Osteoblast (primary cell): ENCODE data around the gene HEMGN. TPM values are rescaled to one million over a fixed set of nuclear protein-coding genes. Genes with fewer than 3 reads are reported as not detected.
"Not testable (repeated sequence)": the region's sequence is repeated elsewhere in the genome, so short reads cannot be mapped to it uniquely, and the experiment has no call there.

Experiments used
- DNase-seq: peaks from one replicate; pipeline ENCODE4 v3.0.0; 2011; ENCODE audit warnings: low spot score, mixed read lengths; ENCODE audit not compliant: insufficient read length; ENCODE audit errors: missing footprints
- H2AFZ ChIP-seq: 2 replicates; pipeline ENCODE4 v1.6.0; 2011; ENCODE audit warnings: mild to moderate bottlenecking, low read length
- H3K27ac ChIP-seq: 2 replicates; pipeline ENCODE4 v1.5.1; 2011; ENCODE audit warnings: mild to moderate bottlenecking, low read depth, low read length, moderate library complexity
- H3K27me3 ChIP-seq: 2 replicates; pipeline ENCODE4 v1.6.0; 2012; ENCODE audit warnings: mild to moderate bottlenecking, control low read depth, inconsistent platforms, low read length, moderate library complexity; ENCODE audit not compliant: insufficient read depth
- H3K36me3 ChIP-seq: 2 replicates; pipeline ENCODE4 v1.5.1; 2011; ENCODE audit warnings: mild to moderate bottlenecking, low read length, control low read depth, moderate library complexity; ENCODE audit not compliant: insufficient read depth
- H3K4me1 ChIP-seq: 2 replicates; pipeline ENCODE4 v1.5.1; 2011; ENCODE audit warnings: mild to moderate bottlenecking, low read length, control low read depth, moderate library complexity; ENCODE audit not compliant: insufficient read depth
- H3K4me2 ChIP-seq: 2 replicates; pipeline ENCODE4 v1.6.0; 2011; ENCODE audit warnings: mild to moderate bottlenecking, low read length; ENCODE audit not compliant: insufficient read depth
- H3K4me3 ChIP-seq: fragments of 200-600 bp; sonication (generic); 3 replicates; pipeline ENCODE4 v1.5.1; 2012; ENCODE audit warnings: mild to moderate bottlenecking, low read length, inconsistent platforms; ENCODE audit not compliant: insufficient read depth
- H3K79me2 ChIP-seq: 2 replicates; pipeline ENCODE4 v1.6.0; 2012; ENCODE audit warnings: mild to moderate bottlenecking, low read length, control low read depth, inconsistent platforms; ENCODE audit not compliant: insufficient read depth
- H3K9me3 ChIP-seq: 2 replicates; pipeline ENCODE4 v1.5.1; 2011; ENCODE audit warnings: low read depth, low read length, control low read depth
- H4K20me1 ChIP-seq: 2 replicates; pipeline ENCODE4 v1.6.0; 2012; ENCODE audit warnings: mild to moderate bottlenecking, low read length, control low read depth; ENCODE audit not compliant: insufficient read depth
- total RNA-seq: library from RNA; depleted of rRNA; stranded (reverse); fragments of >200 nt; gene quantifications from 2 replicates; pipeline ENCODE4 v1.2.3, GENCODE V29; 2012
- TF ChIP-seq, protein P1 (sequence below): IDR thresholded peaks from 2 replicates; pipeline ENCODE4 v1.5.1; 2011; ENCODE audit warnings: mild to moderate bottlenecking, low read depth, low read length, moderate library complexity; ENCODE audit errors: extremely low read depth

HEMGN gene
- total RNA-seq, 1 donor, result not detected

DNA sequence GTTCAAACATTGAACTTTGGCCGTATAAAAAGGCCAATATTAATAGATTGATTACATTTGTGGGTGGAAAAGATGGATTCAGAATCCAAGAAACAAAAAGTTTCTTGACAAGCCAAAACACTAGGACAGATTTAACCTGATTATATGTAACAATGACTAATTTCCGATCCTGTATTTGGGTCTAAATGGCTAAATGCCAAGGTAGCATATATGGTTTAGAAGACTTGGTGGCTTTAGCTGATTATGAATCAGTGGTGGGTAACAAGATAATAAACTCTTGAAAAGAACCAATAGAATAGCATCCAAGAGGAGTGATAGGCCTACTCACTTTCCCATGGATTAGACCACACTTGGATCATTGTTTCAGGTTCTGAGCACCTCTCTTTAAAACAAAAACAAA is 23.4 kb upstream of the HEMGN start:
- Histone ChIP-seq H3K36me3 (no peaks in the 10 kb centered on the region), H3K4me2 (no peak overlapping the region), H3K27ac (no peak overlapping the region), H4K20me1 (no peaks in the 10 kb centered on the region), H3K9me3 (no peaks in the 10 kb centered on the region), H3K4me1 (peaks cover 11% of the 10 kb centered on the region), H3K79me2 (no peaks in the 10 kb centered on the region), H2AFZ (no peak overlapping the region), H3K4me3 (no peak overlapping the region), H3K27me3 (peaks cover 12% of the 10 kb centered on the region)
- TF ChIP-seq, protein P1, sequence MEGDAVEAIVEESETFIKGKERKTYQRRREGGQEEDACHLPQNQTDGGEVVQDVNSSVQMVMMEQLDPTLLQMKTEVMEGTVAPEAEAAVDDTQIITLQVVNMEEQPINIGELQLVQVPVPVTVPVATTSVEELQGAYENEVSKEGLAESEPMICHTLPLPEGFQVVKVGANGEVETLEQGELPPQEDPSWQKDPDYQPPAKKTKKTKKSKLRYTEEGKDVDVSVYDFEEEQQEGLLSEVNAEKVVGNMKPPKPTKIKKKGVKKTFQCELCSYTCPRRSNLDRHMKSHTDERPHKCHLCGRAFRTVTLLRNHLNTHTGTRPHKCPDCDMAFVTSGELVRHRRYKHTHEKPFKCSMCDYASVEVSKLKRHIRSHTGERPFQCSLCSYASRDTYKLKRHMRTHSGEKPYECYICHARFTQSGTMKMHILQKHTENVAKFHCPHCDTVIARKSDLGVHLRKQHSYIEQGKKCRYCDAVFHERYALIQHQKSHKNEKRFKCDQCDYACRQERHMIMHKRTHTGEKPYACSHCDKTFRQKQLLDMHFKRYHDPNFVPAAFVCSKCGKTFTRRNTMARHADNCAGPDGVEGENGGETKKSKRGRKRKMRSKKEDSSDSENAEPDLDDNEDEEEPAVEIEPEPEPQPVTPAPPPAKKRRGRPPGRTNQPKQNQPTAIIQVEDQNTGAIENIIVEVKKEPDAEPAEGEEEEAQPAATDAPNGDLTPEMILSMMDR, result no peak
- no peak for DNase-seq

DNA sequence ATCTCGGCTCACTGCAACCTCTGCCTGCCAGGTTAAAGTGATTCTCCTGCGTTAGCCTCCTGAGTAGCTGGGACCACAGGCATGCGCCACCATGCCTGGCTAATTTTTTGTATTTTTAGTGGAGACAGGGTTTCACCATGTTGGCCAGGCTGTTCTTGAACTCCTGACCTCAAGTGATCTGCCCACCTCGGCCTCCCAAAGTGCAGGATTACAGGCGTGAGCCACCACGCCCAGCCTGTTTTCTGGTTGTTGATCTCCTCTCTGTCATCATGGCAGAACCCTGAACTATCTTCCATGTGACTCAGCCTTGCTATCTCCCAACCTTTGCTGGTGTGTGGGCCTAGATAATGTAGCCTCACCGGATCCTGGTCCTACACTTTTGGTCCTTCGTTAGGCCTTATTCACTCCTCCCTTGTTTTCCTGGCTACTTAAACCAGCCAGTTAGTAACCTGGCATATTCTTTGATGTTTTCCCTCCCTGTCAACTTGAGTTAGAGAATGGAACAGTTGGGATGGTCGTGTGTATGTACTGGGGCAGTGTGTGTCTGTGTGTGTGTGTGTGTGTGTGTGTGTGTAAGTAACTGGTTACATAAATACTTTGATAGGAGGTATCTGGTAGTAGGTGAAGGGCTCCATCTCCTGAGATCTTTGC is 22.8 kb upstream of the HEMGN start:
- H3K36me3 ChIP-seq, H3K27me3 ChIP-seq, H4K20me1 ChIP-seq, H3K4me2 ChIP-seq, DNase-seq, H2AFZ ChIP-seq, H3K4me3 ChIP-seq, H3K79me2 ChIP-seq, H3K9me3 ChIP-seq, H3K27ac ChIP-seq: not testable (repeated sequence)
- peaks cover 11% of the 10 kb centered on the region for H3K4me1 ChIP-seq

DNA sequence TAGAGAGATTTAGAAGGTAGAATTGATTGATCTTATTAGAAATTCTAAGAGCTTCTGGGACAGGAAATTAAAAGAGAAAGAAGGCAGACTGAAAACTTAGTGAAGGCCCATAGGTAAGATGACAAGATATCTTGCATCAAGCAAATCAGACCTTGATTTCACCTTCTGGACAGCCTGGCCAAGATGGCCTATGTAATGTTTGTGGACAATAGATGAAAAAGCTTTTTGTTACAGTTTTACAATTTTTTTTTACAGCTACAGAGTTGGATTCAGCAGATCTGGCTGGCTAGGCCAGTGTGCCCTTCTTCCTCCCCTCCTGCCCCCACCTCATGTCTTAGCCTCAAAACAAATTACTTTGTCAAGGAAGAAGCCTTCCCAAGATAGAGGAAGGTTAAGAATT is 21.6 kb upstream of the HEMGN start:
- DNase-seq, result no peak
- no peaks in the 10 kb centered on the region for H3K27me3 ChIP-seq
- H3K79me2 ChIP-seq, result no peaks in the 10 kb centered on the region
- H4K20me1 ChIP-seq, result no peaks in the 10 kb centered on the region
- H3K9me3 ChIP-seq, result no peaks in the 10 kb centered on the region
- H3K4me1 ChIP-seq, result peaks cover 11% of the 10 kb centered on the region
- TF ChIP-seq, protein P1, result no peak
- no peak overlapping the region for H3K4me2 ChIP-seq
- no peak overlapping the region for H3K4me3 ChIP-seq
- H3K27ac ChIP-seq, result no peak overlapping the region
- H2AFZ ChIP-seq, result peak overlapping the region; percentile 77
- H3K36me3 ChIP-seq, result no peaks in the 10 kb centered on the region

DNA sequence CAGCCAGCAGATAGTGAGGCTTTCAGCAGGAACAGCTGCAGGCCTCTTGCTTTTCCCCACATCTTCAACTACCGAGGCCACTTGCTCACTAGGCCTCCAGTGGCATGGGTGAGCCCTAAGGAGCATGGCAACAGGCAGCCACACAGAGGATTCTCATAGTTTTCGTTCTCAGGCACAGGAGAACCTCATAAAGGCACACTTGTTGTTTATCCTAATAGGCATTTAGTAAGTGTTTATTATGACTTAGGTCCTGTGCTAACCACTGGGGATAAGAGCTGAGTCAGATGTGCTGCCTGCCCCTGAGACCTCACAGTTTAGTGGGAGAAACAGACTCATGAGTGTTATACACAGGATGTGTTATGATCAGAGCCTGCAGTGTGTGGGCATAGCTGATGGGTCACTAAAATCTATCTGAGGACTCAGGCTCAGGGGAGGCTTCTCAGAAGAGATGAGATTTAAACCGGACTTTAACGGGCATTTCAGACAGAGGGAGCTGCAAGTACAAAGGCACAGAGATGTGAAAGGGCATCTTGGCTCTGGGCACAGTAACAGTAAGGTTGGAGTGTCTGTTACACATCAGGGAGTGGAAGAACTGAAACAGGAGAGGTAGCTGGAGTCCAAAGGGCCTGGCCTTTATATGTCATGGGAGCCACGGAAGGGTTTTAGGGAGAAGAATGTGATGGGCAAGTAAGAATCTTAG is 21.0 kb upstream of the HEMGN start:
- H3K79me2 ChIP-seq, result no peaks in the 10 kb centered on the region
- H3K4me2 ChIP-seq, result no peak overlapping the region
- H3K27ac ChIP-seq, result peak overlapping the region; percentile 60
- DNase-seq, result peak; percentile 87
- peaks cover 11% of the 10 kb centered on the region for H3K4me1 ChIP-seq
- peak overlapping the region; percentile 77 for H2AFZ ChIP-seq
- no peak overlapping the region for H3K4me3 ChIP-seq
- H4K20me1 ChIP-seq, result no peaks in the 10 kb centered on the region
- H3K27me3 ChIP-seq, result no peaks in the 10 kb centered on the region
- TF ChIP-seq, protein P1, result no peak
- H3K36me3 ChIP-seq, result no peaks in the 10 kb centered on the region
- H3K9me3 ChIP-seq, result no peaks in the 10 kb centered on the region
